Fibroblast of pulmonary artery (primary cell): Measurements from ENCODE around the gene C2orf49.

Experiments
- DNase-seq: peaks from one replicate; pipeline ENCODE4 v3.0.0-alpha.2; 2010; ENCODE audit warnings: low read depth
- H3K4me3 ChIP-seq: replicated peaks from 2 replicates; pipeline ENCODE4 v1.5.1; 2011; ENCODE audit warnings: low read depth, mild to moderate bottlenecking, control low read depth, low read length, moderate library complexity
- TF ChIP-seq, protein P1 (sequence below): IDR thresholded peaks from 2 replicates; pipeline ENCODE4 v1.5.1; 2011; ENCODE audit warnings: mild to moderate bottlenecking, control low read depth, low read length, inconsistent platforms; ENCODE audit errors: missing control alignments

Gene C2orf49

DNA sequence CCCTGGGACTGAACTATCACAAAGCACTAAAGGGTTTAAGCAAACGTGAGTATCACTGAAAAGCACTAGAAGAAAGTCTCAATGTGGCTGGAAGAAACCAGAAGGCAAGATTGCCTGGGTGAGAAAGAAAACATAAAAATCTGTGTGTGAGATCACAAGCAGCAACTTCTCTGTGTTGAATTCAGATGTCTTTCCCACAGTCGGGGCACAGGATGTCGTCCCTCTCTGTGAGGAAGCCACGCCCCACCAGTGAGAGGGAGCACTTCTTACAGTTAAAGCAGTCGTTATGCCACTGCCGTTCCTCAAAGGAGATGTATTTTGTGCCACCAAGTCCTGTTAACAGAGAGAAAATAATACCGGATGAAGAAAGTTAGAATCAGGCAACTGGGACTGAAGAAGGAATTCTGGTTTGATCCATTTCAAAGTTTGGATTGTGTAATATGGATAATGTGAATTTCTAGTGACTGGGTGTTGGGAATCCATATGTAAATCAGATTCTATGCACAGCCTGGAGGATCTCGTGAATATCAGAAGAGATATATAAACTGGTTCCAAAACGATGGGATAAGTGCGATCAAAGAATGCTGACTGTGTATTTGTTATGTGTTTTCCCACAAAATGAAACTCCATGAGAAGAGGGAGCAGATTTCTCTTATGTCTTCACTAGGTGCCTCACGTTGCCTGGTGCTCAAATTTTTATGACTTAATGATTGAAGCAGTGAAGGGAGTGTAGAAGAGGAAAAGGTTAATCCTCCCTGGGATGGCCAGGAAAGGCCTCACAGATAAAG lies 24.0 kb downstream of the C2orf49 start:
- TF ChIP-seq, protein P1, sequence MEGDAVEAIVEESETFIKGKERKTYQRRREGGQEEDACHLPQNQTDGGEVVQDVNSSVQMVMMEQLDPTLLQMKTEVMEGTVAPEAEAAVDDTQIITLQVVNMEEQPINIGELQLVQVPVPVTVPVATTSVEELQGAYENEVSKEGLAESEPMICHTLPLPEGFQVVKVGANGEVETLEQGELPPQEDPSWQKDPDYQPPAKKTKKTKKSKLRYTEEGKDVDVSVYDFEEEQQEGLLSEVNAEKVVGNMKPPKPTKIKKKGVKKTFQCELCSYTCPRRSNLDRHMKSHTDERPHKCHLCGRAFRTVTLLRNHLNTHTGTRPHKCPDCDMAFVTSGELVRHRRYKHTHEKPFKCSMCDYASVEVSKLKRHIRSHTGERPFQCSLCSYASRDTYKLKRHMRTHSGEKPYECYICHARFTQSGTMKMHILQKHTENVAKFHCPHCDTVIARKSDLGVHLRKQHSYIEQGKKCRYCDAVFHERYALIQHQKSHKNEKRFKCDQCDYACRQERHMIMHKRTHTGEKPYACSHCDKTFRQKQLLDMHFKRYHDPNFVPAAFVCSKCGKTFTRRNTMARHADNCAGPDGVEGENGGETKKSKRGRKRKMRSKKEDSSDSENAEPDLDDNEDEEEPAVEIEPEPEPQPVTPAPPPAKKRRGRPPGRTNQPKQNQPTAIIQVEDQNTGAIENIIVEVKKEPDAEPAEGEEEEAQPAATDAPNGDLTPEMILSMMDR = no peak
- no peak for DNase-seq
- H3K4me3 ChIP-seq = no peak overlapping the region

DNA sequence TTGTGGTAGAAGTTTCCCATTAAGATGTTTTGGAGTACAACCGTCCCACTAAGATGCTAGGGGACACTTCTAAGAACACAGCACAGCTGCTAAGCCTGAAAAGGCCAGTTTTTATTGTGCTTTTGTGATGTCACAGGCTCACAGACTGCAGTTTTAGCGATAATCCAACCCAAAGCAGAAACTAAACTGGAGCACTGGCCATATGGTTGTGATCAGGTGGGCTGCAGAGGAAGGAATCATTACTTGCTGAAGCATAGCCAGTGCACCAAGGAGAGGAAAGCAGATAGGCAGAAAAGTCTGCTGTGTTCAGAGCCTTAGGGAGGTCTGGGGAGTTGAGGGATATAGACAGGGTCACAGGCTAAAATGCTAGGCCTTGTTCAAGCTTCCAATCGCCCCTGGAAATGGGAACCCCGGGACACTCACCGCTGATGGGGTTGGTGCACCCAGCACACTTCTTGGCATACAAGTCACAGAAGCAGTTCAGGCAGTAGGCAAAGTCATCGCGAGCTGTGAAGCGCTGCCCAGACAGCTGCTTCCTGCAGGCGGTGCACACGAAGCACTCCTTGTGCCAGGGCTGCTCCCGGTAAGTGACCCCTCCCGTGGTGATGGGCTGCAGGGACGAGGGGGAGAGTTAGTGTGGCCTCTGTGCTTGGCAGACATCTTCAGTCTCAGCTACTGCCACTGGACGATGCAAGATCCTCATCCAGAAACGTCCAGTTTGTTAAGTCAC lies 25.7 kb downstream of the C2orf49 start:
- DNase-seq = no peak
- TF ChIP-seq, protein P1 = no peak
- no peak overlapping the region for H3K4me3 ChIP-seq

DNA sequence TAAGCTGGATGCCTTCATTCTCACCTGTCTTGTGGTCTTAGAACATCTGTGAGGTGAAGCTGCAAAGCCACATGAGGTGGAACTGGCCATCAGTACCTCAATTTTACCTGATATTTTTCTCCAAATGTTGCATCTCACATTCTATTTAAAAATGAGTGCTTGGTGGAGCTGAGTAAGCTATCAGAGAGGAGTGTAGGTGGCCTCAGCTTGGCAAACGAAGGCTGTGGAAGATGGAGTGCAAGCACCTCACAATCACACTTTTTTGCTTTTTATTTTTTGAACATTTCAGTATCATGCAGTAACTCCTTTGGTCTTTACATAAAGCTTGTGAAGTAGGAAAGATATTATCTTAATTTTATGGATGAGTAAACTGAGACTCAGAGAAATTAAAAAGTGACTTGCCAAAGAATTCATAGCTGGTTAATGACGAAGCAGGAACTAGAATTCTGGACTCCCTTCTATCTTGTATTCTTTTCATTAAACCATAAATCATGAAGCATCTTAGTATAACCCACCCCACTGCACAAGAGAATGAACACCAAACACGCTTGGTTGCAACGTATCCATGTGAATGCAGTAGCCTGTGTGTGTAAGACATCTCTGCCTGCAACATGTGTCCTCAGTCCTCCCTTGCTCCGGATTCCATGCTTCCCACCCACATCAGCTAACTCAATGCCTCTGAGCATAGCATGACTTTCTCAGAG lies 27.2 kb downstream of the C2orf49 start:
- no peak for DNase-seq
- TF ChIP-seq, protein P1 = no peak
- no peak overlapping the region for H3K4me3 ChIP-seq

DNA sequence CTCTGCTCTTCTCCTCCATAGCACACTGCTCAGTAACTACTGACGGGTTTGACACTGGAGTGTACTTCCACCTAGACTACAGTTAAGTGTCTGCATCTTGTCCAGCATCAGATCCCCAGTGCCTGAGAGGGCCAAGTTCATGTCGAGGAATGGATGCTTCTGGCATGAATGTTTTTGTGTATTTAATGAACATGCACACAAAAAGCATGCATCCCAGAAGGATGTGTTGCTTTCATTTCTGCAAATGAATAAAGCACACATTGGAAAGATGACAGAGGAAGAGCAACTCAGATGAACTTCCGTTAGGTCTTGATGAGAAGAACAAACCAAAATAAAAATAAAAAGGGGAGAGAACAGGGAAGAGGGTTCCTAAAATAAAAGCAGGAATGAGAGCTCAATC lies 27.9 kb downstream of the C2orf49 start:
- no peak overlapping the region for H3K4me3 ChIP-seq
- no peak for DNase-seq
- TF ChIP-seq, protein P1 = no peak

DNA sequence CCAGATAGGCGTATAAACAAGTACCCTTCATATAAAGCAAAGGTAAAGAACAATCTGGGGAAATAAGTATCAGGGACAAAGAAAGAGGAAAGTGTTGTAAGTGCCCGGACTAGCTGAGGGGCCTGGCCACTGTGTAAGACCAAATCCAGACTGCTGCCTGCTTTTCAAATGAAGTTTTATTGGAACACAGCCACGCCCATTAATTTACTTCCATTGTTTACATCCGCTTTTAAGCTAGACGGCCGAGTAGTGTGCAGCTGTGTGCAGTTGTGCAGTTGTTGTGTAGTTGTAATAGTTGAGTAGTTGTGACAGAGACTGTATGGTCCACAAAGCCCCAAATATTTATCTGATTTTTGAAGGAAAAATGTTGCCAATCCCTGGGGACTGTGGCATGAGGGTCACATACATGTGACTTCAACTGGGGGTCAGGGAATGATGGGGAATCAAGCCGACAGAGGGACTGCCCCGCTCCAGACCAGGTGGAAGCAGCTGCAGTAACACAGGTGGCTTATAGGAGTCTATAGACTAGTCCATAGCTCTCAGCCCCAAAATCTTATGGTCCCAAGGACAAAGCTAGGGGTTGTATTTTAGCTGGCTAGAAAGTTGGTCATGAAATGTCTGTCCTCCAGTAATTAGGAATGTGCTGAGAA lies 31.5 kb downstream of the C2orf49 start:
- no peak for DNase-seq
- H3K4me3 ChIP-seq = no peak overlapping the region
- TF ChIP-seq, protein P1 = no peak

DNA sequence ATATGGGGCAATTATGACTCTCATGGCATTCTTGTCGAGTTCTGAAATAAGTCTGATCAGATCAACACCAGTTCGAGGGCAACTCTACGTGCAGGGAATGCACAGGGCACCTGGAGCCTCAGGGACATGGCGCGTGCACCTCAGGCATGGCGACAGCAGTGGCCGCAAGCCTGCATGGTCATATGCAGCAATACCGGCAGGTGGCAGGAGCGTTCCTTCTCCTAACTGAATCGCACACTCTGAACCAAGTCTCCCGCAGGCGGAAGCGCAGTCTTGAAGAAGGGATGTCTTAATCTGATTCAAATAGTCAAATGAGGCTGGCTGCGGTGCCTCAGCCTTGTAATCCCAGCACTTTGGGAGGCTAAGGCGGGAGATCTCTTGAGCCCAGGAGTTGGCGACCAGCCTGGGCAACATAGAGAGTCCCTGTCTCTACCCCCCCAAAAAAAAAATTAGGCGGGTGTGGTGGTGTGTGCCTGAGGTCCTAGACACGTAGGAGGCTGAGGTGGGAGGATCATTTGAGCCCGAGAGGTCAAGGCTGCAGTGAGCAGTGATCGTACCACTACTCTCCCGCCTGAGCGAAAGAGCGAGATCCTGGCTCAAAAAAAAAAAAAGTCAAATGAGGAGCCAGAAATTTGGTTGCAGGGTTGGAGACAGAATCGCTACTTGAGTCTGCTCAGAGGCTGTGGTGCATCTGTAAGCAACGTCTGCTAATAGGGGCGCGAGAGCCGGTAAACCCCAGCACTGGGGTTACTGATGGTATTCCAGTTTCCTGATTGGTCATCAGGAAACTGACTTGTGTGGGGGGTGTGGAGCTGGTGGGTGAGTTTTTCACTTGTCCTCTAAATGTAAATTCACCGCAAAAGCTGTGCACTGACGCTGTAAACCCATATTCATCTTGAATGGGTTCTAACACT lies 32.7 kb downstream of the C2orf49 start:
- DNase-seq = peak; percentile 92
- TF ChIP-seq, protein P1 = peak; percentile 89
- no peak overlapping the region for H3K4me3 ChIP-seq
